Measurements from ENCODE around the gene PLCXD1. TPM values are rescaled to one million over a fixed set of nuclear protein-coding genes. Genes with fewer than 3 reads are reported as not detected.

The PLCXD1 gene
- total RNA-seq, 1 experiment from 2014 or later = 8.7 TPM

DNA sequence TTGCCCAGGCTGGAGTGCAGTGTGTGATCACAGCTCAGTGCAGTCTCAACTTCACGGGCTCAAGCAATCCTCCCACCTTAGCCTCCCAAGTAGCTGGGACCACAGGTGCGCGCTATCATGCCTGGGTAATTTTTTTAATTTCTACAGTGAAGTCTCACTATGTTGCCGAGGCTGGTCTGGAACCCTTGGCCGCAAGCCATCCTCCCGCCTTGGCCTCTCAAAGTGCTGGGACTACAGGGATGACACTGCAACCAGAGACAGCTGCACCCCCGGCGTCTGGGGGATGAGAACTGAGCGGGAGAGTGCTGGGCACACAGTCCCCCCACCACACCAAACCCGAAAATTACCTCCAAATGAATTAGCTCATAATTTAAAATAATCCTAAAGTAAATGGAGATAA, 70.6 kb downstream of the PLCXD1 start:
- H3K27me3 ChIP-seq (ENCODE audit: insufficient read depth, low read depth) = no peaks in the 10 kb centered on the region
- no peak for TF ChIP-seq EZH2 (IDR thresholded peaks at IDR 0.05; ENCODE audit: low read depth)
- TF ChIP-seq, protein P1, sequence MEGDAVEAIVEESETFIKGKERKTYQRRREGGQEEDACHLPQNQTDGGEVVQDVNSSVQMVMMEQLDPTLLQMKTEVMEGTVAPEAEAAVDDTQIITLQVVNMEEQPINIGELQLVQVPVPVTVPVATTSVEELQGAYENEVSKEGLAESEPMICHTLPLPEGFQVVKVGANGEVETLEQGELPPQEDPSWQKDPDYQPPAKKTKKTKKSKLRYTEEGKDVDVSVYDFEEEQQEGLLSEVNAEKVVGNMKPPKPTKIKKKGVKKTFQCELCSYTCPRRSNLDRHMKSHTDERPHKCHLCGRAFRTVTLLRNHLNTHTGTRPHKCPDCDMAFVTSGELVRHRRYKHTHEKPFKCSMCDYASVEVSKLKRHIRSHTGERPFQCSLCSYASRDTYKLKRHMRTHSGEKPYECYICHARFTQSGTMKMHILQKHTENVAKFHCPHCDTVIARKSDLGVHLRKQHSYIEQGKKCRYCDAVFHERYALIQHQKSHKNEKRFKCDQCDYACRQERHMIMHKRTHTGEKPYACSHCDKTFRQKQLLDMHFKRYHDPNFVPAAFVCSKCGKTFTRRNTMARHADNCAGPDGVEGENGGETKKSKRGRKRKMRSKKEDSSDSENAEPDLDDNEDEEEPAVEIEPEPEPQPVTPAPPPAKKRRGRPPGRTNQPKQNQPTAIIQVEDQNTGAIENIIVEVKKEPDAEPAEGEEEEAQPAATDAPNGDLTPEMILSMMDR (conservative IDR thresholded peaks at IDR 0.05) = no peak
- H3K9me2 ChIP-seq (ENCODE audit: insufficient read depth) = no peaks in the 10 kb centered on the region
- H3K4me2 ChIP-seq = no peak overlapping the region
- ChIA-PET POLR2A (ENCODE audit: unreplicated experiment) (no interaction called here), CTCF (no interaction called here)
- no peak overlapping the region for H2AFZ ChIP-seq
- no peak overlapping the region for H3K4me3 ChIP-seq
- intact Hi-C loops (cut with micrococcal nuclease; ENCODE audit: unreplicated experiment) = no loop called here
- DNase-seq = no peak
- no peaks in the 10 kb centered on the region for H3K79me2 ChIP-seq (ENCODE audit: low read depth)
- BruUV-seq (replicated peaks) = no TSS peak
- no peak overlapping the region for H3K27ac ChIP-seq
- H4K20me1 ChIP-seq (ENCODE audit: insufficient read depth) = no peaks in the 10 kb centered on the region
- no peaks in the 10 kb centered on the region for H3K9me3 ChIP-seq (ENCODE audit: insufficient read depth, low read depth)
- H3F3A ChIP-seq (ENCODE audit: insufficient read depth, low read depth) = no peaks in the 10 kb centered on the region
- H3K36me3 ChIP-seq (ENCODE audit: low read depth) = no peaks in the 10 kb centered on the region
- no peaks in the 10 kb centered on the region for H3K4me1 ChIP-seq (replicated peaks; ENCODE audit: insufficient read depth)

DNA sequence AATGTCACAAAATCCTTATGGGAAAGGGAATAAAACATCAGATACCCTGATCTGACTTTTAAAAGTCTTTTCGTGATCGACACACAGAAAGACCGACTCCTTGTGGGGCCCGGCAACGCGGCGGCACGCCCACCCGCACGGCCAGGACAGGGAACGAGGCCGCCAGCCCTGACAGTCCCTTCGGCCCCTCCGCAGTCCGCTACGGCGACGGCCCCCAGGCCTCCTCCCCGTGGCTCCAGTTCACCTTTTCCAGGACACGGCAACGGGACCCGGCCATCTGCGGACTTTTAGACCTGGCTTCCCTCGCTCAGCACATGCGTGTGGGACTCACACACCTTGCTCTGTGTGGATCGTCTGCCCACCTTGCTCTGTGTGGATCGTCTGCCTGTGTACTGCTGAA, 71.0 kb downstream of the PLCXD1 start:
- ChIA-PET POLR2A (ENCODE audit: unreplicated experiment) (no interaction called here), CTCF (no interaction called here)
- no TSS peak for BruUV-seq (replicated peaks)
- Histone ChIP-seq H3K4me1 (replicated peaks; ENCODE audit: insufficient read depth) (no peaks in the 10 kb centered on the region), H3F3A (ENCODE audit: insufficient read depth, low read depth) (no peaks in the 10 kb centered on the region), H3K9me3 (ENCODE audit: insufficient read depth, low read depth) (no peaks in the 10 kb centered on the region), H3K79me2 (ENCODE audit: low read depth) (no peaks in the 10 kb centered on the region), H3K9me2 (ENCODE audit: insufficient read depth) (no peaks in the 10 kb centered on the region), H4K20me1 (ENCODE audit: insufficient read depth) (no peaks in the 10 kb centered on the region), H2AFZ (no peak overlapping the region), H3K36me3 (ENCODE audit: low read depth) (no peaks in the 10 kb centered on the region), H3K4me3 (no peak overlapping the region), H3K27ac (no peak overlapping the region), H3K4me2 (no peak overlapping the region), H3K27me3 (ENCODE audit: insufficient read depth, low read depth) (no peaks in the 10 kb centered on the region)
- DNase-seq = no peak
- no peak for TF ChIP-seq EZH2 (IDR thresholded peaks at IDR 0.05; ENCODE audit: low read depth)
- TF ChIP-seq, protein P1 (conservative IDR thresholded peaks at IDR 0.05) = no peak
- intact Hi-C loops (cut with micrococcal nuclease; ENCODE audit: unreplicated experiment) = no loop called here

DNA sequence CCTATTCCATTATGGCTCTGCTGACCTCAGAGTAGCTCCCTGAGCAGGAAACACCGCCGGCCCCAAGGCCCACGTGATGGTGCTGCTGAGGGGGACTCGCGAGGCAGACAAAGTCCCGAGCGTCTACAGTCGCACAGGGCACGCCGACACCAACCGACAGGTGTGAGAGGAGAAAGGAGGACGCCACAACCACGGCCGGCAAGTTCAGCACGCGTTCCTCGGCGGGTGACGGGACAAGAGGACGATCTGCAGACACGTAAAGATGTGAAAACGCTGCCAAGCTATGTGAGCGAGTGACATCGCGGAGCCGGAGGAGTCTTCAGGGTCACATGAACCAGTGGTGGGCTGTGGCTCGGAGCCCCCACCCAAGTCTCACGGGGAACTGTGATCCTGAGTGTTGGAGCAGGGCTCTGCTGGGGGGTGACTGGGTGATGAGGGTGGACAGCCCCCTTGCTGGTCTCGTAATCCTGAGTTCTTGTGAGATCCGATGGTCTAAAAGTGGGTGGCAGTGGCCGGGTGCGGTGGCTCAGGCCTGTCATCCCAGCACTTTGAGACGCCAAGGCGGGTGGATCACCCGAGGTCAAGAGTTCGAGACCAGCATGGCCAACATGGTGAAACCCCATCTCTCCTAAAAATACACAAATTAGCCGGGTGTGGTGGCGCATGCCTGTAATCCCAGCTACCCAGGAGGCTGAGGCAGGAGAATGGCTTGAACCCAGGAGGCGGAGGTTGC, 71.6 kb downstream of the PLCXD1 start:
- no TSS peak for BruUV-seq (replicated peaks)
- CTCF ChIA-PET = no interaction called here
- TF ChIP-seq, protein P1 (conservative IDR thresholded peaks at IDR 0.05) = no peak
- TF ChIP-seq EZH2 (IDR thresholded peaks at IDR 0.05; ENCODE audit: low read depth) = no peak

More for the DNA sequence above, 71.6 kb downstream of the PLCXD1 start:
- intact Hi-C loops (cut with micrococcal nuclease; ENCODE audit: unreplicated experiment) = no loop called here
- no peak overlapping the region for H3K4me3 ChIP-seq
- no peaks in the 10 kb centered on the region for H3F3A ChIP-seq (ENCODE audit: insufficient read depth, low read depth)
- H3K36me3 ChIP-seq (ENCODE audit: low read depth) = no peaks in the 10 kb centered on the region
- H3K27ac ChIP-seq = no peak overlapping the region
- POLR2A ChIA-PET (ENCODE audit: unreplicated experiment) = no interaction called here
- no peak overlapping the region for H3K4me2 ChIP-seq
- no peaks in the 10 kb centered on the region for H4K20me1 ChIP-seq (ENCODE audit: insufficient read depth)
- H3K27me3 ChIP-seq (ENCODE audit: insufficient read depth, low read depth) = no peaks in the 10 kb centered on the region
- no peaks in the 10 kb centered on the region for H3K9me3 ChIP-seq (ENCODE audit: insufficient read depth, low read depth)
- H3K9me2 ChIP-seq (ENCODE audit: insufficient read depth) = no peaks in the 10 kb centered on the region
- DNase-seq = no peak
- H2AFZ ChIP-seq = no peak overlapping the region
- no peaks in the 10 kb centered on the region for H3K79me2 ChIP-seq (ENCODE audit: low read depth)
- H3K4me1 ChIP-seq (replicated peaks; ENCODE audit: insufficient read depth) = no peaks in the 10 kb centered on the region

Other genes starting within 250 kb of the PLCXD1 start
- 43.5 and 47.0 TPM in 2 replicates for gene GTPBP6, start 37.4 kb downstream of the PLCXD1 start, total RNA-seq (2021)
- 32.5 and 39.2 TPM in 2 replicates for gene PPP2R3B, start 105.5 kb downstream of the PLCXD1 start, total RNA-seq (2021)